Renal cortical epithelial cell (primary cell): ENCODE results near the gene SOX14. TPM values are rescaled to one million over a fixed set of nuclear protein-coding genes. Genes with fewer than 3 reads are reported as not detected.

ENCODE experiments used
- DNase-seq: peaks from one replicate; pipeline ENCODE4 v3.0.0-alpha.2; 2011; ENCODE audit warnings: low read depth
- total RNA-seq: library from RNA; depleted of rRNA; stranded (reverse); fragments of >200 nt; gene quantifications from 2 replicates; pipeline ENCODE4 v1.2.3, GENCODE V29; 2014

Gene SOX14
- total RNA-seq, 1 donor from 2014 or later = not detected

DNA sequence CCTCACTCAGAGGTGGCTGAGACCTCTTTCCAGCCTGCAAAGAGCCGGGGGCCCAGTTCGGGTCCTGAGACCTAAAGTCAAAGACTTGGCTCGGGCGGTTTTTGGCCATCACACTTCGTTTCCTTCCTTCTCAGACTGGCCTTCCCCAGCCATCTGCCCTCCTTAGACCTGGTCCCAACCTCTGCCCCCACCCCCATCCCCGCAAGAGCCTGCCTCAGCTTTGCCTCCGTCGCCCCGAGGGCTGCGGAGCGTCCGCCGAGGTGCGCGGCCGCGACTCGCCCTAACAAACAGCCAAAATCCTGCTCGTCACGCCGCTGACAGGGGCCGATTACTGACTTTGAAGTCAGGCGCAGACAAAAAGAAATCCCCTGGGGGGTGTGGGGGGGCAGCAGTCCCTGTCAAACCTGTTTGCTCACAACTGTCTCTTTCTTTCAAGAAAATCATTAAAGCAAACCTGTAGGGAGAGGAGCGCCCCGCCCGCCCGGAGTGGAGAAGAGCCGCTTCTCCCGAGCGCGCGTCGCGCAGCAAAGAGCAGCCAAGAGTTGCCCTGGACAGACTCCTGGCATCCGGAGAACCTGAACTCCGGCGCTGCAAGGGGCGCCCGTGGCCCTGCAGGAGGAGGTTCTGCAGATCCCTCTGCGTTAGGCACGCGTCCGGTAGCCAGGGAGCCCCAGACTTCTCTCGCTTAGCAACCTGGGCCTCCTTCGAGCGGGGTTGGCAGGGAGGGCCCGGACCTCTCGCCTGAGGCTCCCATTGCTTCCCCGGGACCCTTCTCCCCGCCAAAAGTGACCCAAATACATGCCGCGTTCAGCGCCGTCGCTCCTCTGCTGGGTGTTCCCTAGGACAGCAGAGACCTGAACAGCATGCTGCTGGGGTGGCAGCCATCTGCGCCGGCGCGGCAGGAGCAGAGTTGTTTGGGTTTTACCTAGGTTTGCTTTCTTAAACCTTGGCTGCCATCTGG, 4.5 kb downstream of the SOX14 start:
- no peak for DNase-seq

DNA sequence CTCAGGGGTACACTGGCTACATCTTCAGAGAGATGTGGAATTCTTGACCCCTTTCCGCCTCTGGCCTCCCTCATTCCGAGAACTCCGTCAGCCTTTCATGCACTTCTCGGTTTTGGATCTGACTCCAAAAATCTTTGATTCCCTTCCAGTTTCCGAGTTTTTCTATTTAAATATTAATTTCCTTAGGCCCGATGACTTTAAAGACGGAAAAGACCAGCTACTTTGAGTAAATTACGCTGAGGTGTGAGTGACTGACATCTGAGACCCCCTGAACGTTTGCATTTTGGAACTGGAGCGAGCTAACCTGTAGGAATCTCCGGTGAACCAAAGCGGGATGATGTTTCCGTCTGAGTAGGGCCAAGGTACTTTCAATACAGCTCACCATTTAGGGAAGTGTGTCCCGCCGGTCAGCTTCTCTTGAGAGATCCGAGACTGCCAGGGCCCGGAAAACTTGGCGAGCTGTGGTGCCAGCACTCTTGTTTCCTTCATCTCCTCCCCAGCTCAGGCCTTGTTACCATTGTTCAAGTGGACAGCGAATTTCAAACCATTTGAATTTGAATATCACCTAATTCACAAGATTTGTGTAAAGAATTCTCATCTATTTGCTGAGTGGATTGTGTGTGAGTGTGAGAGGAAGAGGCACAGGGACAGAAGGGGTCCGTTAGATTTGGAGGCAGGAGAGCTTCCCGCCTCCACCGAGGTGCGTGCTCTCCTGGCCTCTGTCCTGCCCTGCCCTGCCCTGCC, 5.4 kb downstream of the SOX14 start:
- DNase-seq = no peak

DNA sequence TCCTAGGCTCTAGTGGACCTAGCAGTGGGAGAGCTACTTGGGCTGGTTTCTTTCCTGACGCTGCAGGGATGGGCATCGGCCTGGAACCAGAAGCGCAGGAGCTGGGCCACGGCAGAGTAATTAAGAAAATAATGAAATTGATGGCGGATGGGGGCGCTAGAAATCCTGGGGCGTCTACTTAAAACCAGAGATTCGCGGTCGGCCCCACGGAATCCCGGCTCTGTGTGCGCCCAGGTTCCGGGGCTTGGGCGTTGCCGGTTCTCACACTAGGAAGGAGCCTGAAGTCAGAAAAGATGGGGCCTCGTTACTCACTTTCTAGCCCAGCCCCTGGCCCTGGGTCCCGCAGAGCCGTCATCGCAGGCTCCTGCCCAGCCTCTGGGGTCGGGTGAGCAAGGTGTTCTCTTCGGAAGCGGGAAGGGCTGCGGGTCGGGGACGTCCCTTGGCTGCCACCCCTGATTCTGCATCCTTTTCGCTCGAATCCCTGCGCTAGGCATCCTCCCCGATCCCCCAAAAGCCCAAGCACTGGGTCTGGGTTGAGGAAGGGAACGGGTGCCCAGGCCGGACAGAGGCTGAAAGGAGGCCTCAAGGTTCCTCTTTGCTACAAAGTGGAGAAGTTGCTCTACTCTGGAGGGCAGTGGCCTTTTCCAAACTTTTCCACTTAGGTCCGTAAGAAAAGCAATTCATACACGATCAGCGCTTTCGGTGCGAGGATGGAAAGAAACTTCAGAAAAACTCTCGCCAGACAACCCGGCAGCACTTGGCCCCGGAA, 6.1 kb downstream of the SOX14 start:
- DNase-seq = no peak

DNA sequence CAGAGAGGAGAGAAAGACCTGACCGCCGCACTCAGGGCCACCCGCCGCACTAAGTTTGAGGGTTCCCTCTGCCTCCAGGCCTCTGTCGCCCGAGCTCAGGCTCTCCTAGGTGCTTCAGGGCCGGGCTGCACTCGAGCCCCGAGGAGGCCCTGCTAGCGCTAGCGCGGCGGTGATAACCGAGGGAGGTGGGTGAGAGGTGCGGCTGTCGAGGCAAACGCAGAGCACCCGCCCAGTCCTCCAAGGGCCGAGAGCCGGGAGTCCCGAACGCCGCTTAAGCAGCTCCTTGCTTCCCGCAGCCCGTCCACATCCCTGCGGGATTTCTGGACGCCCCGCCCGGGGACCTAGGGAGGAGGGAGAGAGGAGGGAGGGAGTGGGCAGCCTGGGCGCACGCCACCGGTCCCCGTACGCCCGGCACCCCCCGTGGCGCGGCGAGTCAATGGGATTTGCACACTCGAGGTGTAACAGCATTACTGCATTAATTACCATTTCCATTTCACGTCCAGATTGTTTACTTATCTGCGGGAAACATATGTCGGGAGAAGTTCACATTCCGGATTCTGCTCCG, 6.8 kb downstream of the SOX14 start:
- DNase-seq = no peak

DNA sequence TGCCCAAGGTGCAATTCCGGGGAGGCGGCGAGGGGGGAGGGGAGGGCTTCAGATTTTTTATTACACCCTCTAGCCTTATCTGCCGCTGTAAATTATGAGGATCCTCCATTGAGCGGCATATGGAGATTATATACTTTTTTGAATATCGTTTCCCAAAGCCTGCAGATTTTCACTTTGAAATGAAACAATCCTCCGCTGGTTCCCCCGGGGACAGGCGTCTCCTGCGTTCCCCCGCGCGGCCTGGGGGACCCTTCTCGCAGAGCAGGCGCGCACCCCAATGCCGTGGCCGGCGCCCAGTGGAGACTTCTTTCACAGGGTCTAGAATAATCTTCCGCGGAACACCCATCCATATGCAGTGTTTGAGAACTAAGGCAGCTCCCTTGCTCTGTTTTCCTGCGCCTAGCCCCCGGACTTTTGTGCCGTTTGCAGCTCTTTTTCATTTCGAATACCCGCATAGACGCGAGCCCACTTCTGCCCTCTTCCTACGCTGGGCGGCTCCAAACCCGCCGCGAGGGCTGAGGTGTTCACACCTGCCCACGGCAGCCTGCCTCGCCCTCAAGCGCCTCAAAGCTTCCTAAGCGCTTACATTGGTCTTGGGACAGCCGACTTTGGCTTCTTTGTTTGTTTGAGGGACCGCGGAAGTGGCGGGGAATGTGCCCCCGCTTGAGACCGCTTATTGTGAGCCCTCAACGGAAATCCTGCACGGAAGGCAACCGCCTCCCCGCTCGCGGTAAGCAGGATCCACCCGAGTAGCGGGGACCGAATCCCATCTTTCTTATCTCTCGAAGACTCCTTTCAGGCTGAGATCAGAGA, 7.5 kb downstream of the SOX14 start:
- no peak for DNase-seq

DNA sequence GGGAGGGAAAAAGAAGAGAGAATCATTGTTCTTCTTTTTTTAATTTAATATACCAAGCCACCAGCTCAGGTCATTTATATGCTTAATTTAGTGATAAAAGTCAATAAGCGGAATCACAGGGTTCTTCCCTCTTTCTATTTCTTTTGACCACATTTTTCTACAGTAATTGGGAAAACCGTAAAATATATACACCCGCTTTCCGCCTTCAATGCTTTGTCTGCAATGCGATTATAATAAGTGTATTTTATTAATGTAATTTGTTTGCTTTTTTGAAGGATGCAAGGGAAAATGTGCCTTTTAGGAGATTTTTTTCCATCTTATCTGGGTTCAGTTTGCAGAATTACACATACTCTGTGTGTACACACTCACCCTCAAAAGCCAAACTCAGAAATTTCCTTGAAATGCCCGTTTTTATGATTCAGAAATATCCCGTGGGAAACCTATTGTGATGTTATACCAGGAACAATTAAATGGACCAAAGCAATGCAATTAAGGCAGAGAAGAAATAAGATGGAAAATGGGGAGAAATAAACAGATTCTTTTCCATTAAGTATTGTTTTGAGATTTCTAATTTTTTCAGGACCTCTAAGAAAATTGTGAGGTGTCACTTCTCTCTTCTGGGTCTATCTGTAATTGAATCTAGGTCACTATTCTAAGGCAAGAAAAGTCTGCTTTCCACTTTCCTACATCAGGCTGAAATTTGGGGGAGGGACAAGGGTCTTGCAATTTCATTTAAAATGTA, 8.3 kb downstream of the SOX14 start:
- no peak for DNase-seq

- no peak for DNase-seq
Measured at GRCh38 chr3:137778941-137779340, 14.8 kb downstream of the SOX14 start.

- no peak for DNase-seq
Measured at GRCh38 chr3:137787529-137787928, 23.4 kb downstream of the SOX14 start.

- peak; percentile 6 for DNase-seq
Measured at GRCh38 chr3:137789236-137789635, 25.1 kb downstream of the SOX14 start.

GRCh38 chr3:137792626-137793271, 28.6 kb downstream of the SOX14 start:
- peak; percentile 8 for DNase-seq

GRCh38 chr3:137796993-137797392, 32.9 kb downstream of the SOX14 start:
- DNase-seq = no peak

DNA sequence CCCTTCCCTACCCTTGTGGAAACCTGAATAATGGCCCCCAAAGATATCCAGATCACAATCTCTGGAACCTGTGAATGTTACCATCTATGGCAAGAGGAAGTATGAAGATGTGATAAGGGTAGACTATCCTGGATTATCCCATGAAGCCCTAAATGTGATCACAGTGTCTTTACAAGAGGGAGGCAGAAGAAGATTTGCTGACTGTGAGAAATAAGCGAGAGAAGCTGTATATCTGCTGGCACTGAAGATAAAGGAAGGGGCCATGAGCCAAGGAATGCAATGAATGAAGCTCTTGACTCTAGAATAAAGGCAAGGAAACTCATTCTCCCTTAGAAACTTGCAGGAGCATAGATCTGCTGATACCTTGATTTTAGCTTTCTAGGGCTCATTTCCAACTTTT, 39.1 kb downstream of the SOX14 start:
- no peak for DNase-seq

GRCh38 chr3:137807998-137808397, 43.9 kb downstream of the SOX14 start:
- no peak for DNase-seq

GRCh38 chr3:137809509-137809908, 45.4 kb downstream of the SOX14 start:
- DNase-seq = no peak

DNA sequence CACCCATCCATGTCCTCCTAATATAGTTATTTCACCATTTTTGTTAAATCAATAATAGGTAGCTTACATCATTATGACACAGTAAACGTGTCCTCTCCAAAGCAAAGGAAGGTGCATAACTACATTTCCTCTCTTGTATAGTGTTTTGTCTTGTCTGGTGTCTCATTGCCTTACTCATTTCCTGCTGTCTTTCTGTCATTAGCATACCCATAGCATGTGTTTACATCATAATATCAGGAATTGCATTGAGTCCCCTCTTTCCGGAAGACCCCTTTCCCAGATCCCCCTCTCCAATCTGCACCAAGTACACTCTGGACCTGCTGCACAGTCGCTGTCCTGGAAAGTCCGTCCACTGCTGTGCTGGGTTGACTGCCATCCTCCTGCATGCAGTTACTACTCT, 47.9 kb downstream of the SOX14 start:
- DNase-seq = no peak

- DNase-seq = no peak
Measured at GRCh38 chr3:137815251-137815650, 51.1 kb downstream of the SOX14 start.
